ENCODE results near the gene DNAJA4. TPM values are rescaled to one million over a fixed set of nuclear protein-coding genes. Genes with fewer than 3 reads are reported as not detected.

The DNAJA4 gene
- total RNA-seq, 1 donor from 2014 or later = 26.5 TPM

DNA sequence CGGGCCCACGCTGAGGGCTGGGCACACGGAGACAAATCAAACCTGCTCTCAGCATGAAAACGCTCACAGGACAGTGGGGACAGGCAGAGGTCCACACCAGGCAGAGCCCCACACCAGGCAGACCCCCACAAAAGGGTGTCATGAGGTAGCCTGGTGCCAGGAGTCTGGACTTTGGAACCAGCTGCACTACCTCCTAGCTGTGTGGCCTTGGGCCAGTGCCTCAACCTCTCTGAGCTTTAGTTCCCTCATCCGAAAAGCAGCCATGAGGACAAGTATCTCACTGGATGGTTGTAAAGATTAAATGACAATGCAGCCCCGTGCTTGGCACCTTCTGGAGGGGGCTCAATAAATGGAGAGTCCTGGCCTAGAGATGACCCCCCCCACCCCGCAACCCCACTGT lies 59.3 kb downstream of the DNAJA4 start:
- DNase-seq (ENCODE audit: extremely low spot score in 2 of 2) = no peak
- no peak for TF ChIP-seq POLR2AphosphoS5 (IDR thresholded peaks at IDR 0.05; ENCODE audit: insufficient read depth in 1 of 2, low read depth in 1 of 2)
- TF ChIP-seq, protein P1, sequence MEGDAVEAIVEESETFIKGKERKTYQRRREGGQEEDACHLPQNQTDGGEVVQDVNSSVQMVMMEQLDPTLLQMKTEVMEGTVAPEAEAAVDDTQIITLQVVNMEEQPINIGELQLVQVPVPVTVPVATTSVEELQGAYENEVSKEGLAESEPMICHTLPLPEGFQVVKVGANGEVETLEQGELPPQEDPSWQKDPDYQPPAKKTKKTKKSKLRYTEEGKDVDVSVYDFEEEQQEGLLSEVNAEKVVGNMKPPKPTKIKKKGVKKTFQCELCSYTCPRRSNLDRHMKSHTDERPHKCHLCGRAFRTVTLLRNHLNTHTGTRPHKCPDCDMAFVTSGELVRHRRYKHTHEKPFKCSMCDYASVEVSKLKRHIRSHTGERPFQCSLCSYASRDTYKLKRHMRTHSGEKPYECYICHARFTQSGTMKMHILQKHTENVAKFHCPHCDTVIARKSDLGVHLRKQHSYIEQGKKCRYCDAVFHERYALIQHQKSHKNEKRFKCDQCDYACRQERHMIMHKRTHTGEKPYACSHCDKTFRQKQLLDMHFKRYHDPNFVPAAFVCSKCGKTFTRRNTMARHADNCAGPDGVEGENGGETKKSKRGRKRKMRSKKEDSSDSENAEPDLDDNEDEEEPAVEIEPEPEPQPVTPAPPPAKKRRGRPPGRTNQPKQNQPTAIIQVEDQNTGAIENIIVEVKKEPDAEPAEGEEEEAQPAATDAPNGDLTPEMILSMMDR (IDR thresholded peaks at IDR 0.05) = no peak
- no peak for TF ChIP-seq POLR2A (IDR thresholded peaks at IDR 0.05)
- H3K4me1 ChIP-seq = no peaks in the 10 kb centered on the region
- H3K27ac ChIP-seq = no peak overlapping the region
- no peaks in the 10 kb centered on the region for H3K9me3 ChIP-seq
- no peak overlapping the region for H3K4me3 ChIP-seq
- intact Hi-C loops (cut with DNase I) = no loop called here
- H3K27me3 ChIP-seq = no peaks in the 10 kb centered on the region
- no peaks in the 10 kb centered on the region for H3K36me3 ChIP-seq

- Histone ChIP-seq H3K36me3 (no peaks in the 10 kb centered on the region), H3K27ac (no peak overlapping the region), H3K4me1 (no peaks in the 10 kb centered on the region), H3K27me3 (no peaks in the 10 kb centered on the region), H3K4me3 (no peak overlapping the region), H3K9me3 (no peaks in the 10 kb centered on the region)
- TF ChIP-seq POLR2A (IDR thresholded peaks at IDR 0.05) (no peak), POLR2AphosphoS5 (IDR thresholded peaks at IDR 0.05; ENCODE audit: insufficient read depth in 1 of 2, low read depth in 1 of 2) (no peak)
- TF ChIP-seq, protein P1 (IDR thresholded peaks at IDR 0.05) = no peak
- intact Hi-C loops (cut with DNase I) = no loop called here
- DNase-seq (ENCODE audit: extremely low spot score in 2 of 2) = no peak
Observed at GRCh38 chr15:78324144-78324543, 59.8 kb downstream of the DNAJA4 start.

DNA sequence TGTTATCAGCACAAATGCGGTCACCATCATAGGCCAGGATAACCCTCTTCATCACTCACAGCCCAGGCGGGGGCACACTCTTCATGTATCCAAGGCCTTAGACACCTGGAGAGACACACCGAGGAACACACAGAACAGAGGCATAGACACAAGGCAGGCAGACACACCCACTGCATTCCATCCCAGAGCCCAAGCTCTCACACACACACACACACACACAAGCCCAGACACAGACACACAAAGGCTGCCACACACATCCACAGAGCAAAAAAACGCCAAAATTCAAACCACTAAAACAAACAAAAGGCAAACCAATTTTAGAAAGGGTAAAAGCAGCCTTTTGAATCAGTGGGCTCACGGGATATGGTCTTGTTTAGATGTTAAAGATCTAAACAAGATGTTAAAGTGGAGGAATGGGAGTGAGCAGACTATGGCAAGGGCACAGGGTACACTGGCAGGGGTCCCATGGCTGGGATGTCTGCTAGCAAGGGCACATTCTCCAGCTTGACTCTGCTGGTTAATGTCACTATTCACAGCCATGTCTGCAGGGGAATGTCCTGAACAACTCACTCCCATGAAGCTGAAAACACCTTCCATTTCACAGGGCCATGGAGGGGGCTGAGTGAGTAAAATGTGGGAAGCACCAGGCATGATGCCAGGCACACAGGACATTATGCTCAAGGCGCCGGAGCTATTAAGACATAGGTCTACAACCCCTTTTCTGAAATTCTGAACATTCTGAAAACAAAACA lies 60.9 kb downstream of the DNAJA4 start:
- intact Hi-C loops (cut with DNase I) = no loop called here

GRCh38 chr15:78327466-78327865 lies 63.1 kb downstream of the DNAJA4 start:
- no peak for DNase-seq (ENCODE audit: extremely low spot score in 2 of 2)
- H3K4me1 ChIP-seq = no peaks in the 10 kb centered on the region
- intact Hi-C loops (cut with DNase I) = no loop called here
- no peak overlapping the region for H3K27ac ChIP-seq
- no peaks in the 10 kb centered on the region for H3K9me3 ChIP-seq
- H3K4me3 ChIP-seq = no peak overlapping the region
- TF ChIP-seq POLR2A (IDR thresholded peaks at IDR 0.05) (no peak), POLR2AphosphoS5 (IDR thresholded peaks at IDR 0.05; ENCODE audit: insufficient read depth in 1 of 2, low read depth in 1 of 2) (no peak)
- TF ChIP-seq, protein P1 (IDR thresholded peaks at IDR 0.05) = no peak
- no peaks in the 10 kb centered on the region for H3K27me3 ChIP-seq
- H3K36me3 ChIP-seq = no peaks in the 10 kb centered on the region

More for the DNA sequence above, 60.9 kb downstream of the DNAJA4 start:
- no peaks in the 10 kb centered on the region for H3K27me3 ChIP-seq
- no peak overlapping the region for H3K27ac ChIP-seq
- H3K9me3 ChIP-seq = no peaks in the 10 kb centered on the region
- no peaks in the 10 kb centered on the region for H3K4me1 ChIP-seq
- TF ChIP-seq POLR2AphosphoS5 (IDR thresholded peaks at IDR 0.05; ENCODE audit: insufficient read depth in 1 of 2, low read depth in 1 of 2) = no peak
- TF ChIP-seq, protein P1 (IDR thresholded peaks at IDR 0.05) = no peak
- TF ChIP-seq POLR2A (IDR thresholded peaks at IDR 0.05) = no peak
- H3K36me3 ChIP-seq = no peaks in the 10 kb centered on the region
- H3K4me3 ChIP-seq = no peak overlapping the region
- no peak for DNase-seq (ENCODE audit: extremely low spot score in 2 of 2)

DNA sequence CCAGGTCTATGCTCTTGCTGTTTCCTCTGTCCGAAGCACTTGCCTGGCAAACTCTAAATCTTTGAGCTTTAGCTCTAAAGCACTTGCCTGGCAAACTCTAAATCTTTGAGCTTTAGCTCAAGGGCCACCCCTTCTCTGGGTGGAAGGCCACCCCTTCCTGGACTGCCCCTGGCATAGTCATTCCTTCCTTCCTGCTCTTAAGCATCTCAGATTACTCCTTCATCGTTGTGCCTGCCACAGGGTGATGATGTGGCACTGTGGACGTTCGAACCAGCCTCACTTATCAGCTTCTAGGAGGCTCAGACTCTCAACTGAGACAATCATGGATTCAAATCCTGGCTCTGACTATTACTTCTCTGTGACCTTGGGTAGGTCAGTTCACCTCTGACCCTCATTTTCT lies 65.3 kb downstream of the DNAJA4 start:
- H3K27ac ChIP-seq = no peak overlapping the region
- no peaks in the 10 kb centered on the region for H3K9me3 ChIP-seq
- no peak overlapping the region for H3K4me3 ChIP-seq
- H3K27me3 ChIP-seq = no peaks in the 10 kb centered on the region
- DNase-seq (ENCODE audit: extremely low spot score in 2 of 2) = no peak
- intact Hi-C loops (cut with DNase I) = no loop called here
- no peaks in the 10 kb centered on the region for H3K4me1 ChIP-seq
- no peaks in the 10 kb centered on the region for H3K36me3 ChIP-seq
- TF ChIP-seq POLR2AphosphoS5 (IDR thresholded peaks at IDR 0.05; ENCODE audit: insufficient read depth in 1 of 2, low read depth in 1 of 2) = no peak
- TF ChIP-seq, protein P1 (IDR thresholded peaks at IDR 0.05) = no peak
- no peak for TF ChIP-seq POLR2A (IDR thresholded peaks at IDR 0.05)

Measured in vagina (tissue), 2 donors.